Measurements from ENCODE around the gene FAM3B.

FAM3B gene

DNA sequence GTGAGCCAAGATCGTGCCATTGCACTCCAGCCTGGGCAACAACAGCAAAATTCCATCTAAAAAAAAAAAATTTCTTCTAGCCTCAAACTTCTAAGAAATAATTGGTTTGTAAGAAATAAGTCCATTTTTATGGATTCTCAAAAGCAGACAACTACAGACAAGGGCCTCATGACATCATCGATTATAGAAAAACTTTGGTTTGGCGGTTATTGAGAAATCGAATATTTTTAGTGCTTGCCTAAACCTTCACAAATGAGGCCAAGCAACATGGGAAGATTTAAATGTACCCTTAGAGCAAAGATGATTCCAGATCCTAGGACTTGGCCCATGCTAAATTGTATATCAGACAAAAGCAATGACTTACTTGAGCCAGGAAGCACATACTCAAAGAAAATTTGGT, 81.7 kb downstream of the FAM3B start:
- no peak for DNase-seq (ENCODE audit: low spot score)

DNA sequence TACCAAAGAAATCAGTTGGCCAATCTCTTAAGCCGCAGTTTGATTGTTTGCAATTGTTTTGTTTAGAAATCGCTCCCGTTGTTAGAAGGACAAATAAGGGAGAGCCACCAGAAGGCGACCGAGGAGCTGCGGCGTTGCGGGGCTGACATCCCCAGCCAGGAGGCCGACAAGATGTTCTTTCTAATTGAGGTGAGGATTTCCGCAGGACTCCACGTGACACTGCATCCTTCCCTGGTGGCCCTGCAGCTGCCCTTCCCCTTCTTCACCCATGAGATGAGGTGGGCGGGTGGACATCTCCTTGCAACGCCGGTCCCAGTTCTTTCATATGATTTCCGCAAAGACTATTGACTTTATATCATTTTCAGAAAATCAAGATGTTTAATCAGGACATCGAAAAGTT, 82.2 kb downstream of the FAM3B start:
- no peak for DNase-seq (ENCODE audit: low spot score)

DNA sequence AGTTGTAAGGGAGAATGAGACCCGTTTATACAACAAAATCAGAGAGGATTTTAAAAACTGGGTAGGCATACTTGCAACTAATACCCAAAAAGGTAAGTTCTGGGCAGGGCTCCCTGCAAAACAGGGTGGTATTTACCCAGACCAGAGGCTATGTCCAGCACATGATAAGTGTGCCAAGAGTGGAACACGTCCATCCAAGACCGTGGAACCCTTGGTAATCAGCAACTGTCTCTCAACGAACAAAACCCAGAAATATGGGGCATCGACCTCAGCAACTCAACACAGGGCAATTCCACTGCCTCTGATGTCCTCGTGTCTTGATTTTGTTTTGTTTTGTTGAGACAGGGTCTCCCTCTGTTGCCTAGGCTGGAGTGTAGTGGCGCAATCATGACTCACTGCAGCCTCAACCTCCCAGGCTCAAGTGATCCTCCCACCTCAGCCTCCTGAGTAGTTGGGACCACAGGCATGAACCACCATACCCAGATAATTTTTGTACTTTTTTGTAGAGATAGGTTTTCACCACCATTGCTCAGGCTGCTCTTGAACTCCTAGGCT, 82.7 kb downstream of the FAM3B start:
- DNase-seq (ENCODE audit: low spot score) = no peak

DNA sequence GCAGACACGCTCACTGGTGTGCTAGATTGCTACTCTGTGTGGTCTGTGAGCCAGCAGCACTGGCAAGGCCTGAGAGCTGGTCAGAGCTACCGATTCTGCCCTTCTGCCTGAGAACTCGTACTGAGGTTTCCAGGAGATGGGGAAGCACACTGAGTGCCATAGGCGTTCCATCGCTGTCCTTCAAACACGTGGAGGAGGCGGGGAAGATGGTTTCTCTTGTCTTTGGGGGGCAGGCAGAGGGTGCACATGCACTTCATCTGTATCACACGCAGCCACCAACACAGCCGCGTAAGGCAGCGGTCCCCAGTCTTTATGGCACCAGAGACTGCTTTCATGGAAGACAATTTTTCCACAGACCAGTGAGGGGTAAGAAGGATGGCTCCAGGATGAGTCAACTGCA, 85.6 kb downstream of the FAM3B start:
- DNase-seq (ENCODE audit: low spot score) = no peak

DNA sequence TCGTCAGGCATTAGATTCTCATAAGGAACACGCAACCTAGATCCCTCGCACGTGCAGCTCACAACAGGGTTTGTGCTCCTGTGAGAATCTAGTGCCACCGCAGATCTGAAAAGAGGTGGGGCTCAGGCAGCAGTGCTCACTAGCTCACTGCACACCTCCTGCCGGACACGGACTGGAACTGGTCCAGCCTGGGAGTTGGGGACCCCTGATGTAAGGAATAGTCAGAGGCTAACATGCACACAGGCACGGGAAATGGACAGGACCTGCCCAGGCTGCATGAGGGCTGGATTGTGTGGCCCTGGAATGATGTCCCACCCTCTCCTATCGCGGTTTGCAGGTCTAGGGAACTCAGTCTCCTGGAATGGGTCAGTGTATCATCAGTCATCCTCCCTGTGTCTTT, 86.2 kb downstream of the FAM3B start:
- no peak for DNase-seq (ENCODE audit: low spot score)

DNA sequence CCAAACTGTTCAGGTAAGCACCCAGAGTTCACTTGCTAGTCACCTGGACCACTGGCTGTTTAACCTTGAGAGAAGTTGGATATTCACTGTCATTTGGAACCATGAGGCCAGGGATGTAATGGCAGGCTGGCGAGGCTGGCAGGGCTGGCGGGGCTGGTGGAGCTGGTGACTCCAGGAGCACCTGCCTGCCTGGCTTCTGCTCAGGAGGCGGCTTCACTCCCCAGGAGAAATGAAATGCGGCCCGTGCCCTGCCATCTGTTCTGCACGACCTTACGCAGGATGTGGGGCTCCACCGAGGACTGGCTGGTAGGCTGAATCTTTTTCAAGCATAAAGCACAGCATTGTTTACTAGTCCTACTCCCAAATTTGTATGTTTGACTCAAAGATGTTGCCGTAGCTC, 86.7 kb downstream of the FAM3B start:
- DNase-seq (ENCODE audit: low spot score) = no peak

DNA sequence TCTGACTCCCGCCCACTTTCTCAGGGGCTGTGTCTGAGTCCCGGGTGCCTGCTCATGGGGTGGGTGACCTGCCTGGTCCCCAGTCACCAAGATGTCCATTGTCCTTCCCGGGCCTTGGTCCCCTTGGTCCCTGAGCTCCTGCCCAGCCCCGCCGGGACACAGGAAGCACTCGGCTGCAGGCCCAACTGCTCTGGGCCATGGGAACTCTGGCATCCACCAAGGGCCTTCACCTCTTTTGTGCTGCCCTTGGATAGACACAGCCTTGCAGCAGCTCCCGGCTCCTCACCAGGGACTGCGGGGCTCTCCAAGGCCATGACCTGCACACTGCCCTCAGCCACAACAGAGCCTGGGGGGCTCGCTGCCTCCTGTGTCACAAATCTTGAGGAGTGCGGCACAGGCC, 87.4 kb downstream of the FAM3B start:
- DNase-seq (ENCODE audit: low spot score) = no peak

DNA sequence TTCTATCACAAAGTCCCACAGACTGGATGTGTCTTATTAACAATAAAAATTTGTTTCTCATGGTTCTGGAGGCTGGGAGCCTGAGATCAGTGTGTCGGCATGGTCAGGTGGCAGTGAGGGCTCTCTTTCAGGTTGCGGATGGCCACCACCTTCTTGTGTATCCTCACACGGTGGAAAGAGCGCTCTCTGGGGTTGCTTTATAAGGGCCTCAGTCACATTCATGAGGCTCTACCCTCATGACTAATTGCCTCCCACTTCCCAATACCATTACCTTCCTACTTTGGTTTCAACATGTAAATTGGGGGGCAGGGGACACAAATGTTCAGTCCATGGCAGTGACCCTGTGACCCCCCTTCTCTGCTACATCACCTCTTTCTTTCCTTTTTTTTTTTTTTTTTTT, 88.7 kb downstream of the FAM3B start:
- no peak for DNase-seq (ENCODE audit: low spot score)

DNA sequence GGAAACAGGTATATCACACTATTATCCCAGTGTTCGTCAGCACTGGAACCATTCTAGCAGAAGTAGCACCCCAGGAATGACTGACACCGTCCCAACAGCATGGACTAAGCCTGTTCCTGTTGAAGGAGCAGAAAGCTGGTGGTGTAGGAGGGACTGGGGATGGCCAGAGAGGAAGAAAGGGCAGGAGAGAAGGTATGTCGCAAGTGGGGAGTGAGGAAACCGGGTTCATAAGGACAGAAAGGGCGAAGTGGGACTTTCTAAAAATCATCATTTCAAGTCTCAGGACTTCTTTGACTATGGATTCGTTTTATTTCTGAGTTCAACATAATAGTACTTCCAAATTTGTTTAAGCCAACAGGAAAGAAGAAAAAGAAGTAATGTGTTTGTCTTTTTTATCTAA, 89.7 kb downstream of the FAM3B start:
- DNase-seq (ENCODE audit: low spot score) = no peak

Data from pons (tissue), 1 donor.